Gastroesophageal sphincter (tissue), 3 donors: ENCODE results near the gene RSRC1.

Experiments
- CTCF ChIP-seq, 4 experiments: fragments of 200-600 bp in 2 of 4; fragments of 450-650 bp in 2 of 4; sonication (generic) in 1 of 4; IDR thresholded peaks; one replicate each; pipeline ENCODE4 v1.5.1; 2017 to 2019; ENCODE audit warnings: antibody characterized with exemption in 4 of 4, mild to moderate bottlenecking in 2 of 4, moderate library complexity in 2 of 4
- POLR2A ChIP-seq, 2 donors: fragments of 450-650 bp; IDR thresholded peaks; one replicate each; pipeline ENCODE4 v1.6.1; 2017; ENCODE audit warnings: antibody characterized with exemption in 2 of 2, mild to moderate bottlenecking in 2 of 2, moderate library complexity in 1 of 2
- POLR2AphosphoS5 ChIP-seq: sonication (generic); formaldehyde crosslinking; IDR thresholded peaks from one replicate; pipeline ENCODE4 v1.6.1; 2017; ENCODE audit warnings: antibody characterized with exemption

DNA sequence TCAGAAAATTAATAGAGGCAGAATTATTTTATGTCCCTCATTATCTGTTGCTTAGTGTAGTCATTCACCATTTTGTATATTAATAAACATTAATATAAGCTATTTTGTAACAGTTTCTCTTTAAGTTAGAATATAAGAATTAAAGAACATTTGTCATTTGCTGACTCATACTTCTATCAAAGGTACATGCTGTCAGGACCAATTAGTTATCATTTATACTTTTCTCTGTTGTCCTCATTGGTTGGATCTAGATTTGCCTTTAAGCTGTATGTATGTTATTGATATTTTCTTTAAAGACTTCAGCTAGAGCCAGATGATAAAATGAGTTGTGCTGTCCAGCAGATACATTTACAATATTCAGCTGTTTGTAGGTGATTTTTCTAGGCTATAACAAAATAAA, 292.7 kb downstream of the RSRC1 start:
- TF ChIP-seq CTCF (IDR thresholded peaks at IDR 0.05) (no peak), POLR2AphosphoS5 (no peak), POLR2A (IDR thresholded peaks at IDR 0.05) (no peak)
